Bronchus fibroblast of lung (primary cell): ENCODE data around the gene RPP14. TPM values are rescaled to one million over a fixed set of nuclear protein-coding genes. Genes with fewer than 3 reads are reported as not detected.

Experiments used
- total RNA-seq: library from RNA; depleted of rRNA; stranded (reverse); fragments of >200 nt; gene quantifications from 2 replicates; pipeline ENCODE4 v1.2.3, GENCODE V29; 2015

The RPP14 gene
- total RNA-seq: 8.2 and 9.2 TPM in 2 replicates

GRCh38 chr3:58305882-58306711 lies at the start of gene RPP14, which contains the start of gene HTD2:
RPP14 (plus strand) TSS chr3:58306245; CDS start chr3:58310330, 4,085 bp downstream.
HTD2 (plus strand) TSS chr3:58306520; CDS start chr3:58317614, 11,094 bp downstream.

GRCh38 chr3:58332575-58333188 lies 26.6 kb downstream of the RPP14 start, which contains the start of gene PXK:
PXK (plus strand) TSS chr3:58332892; CDS start chr3:58332989, 97 bp downstream.

Other genes with a start within 250 kb of the RPP14 start
- not detected in 2 replicates for gene DNASE1L3, start 95.3 kb upstream of the RPP14 start, total RNA-seq
- 5.2 and 6.1 TPM in 2 replicates for gene ABHD6, start 68.5 kb upstream of the RPP14 start, total RNA-seq
- gene HTD2, start 275 bp downstream of the RPP14 start, total RNA-seq: 3.9 and 6.1 TPM in 2 replicates
- gene PXK, start 26.6 kb downstream of the RPP14 start, total RNA-seq: 33.4 and 40.3 TPM in 2 replicates
- 90.8 and 178 TPM in 2 replicates for gene PDHB, start 127.6 kb downstream of the RPP14 start, total RNA-seq
- gene KCTD6, start 185.9 kb downstream of the RPP14 start, total RNA-seq: 4.9 and 6.2 TPM in 2 replicates
- 5.4 and 6.4 TPM in 2 replicates for gene ACOX2, start 230.9 kb downstream of the RPP14 start, total RNA-seq